HepG2 (cell line): ENCODE measurements around the gene ADGRV1. TPM values are rescaled to one million over a fixed set of nuclear protein-coding genes. Genes with fewer than 3 reads are reported as not detected.

Experiments used
- ATAC-seq: fragments of 200-7000 bp; cut with Tn5 transposase; 3 replicates; pipeline ENCODE4 v1.9.1; 2020; ENCODE audit warnings: mild to moderate bottlenecking, moderate library complexity
- BruUV-seq: library from RNA; stranded (reverse); fragments of 400-500 nt; replicated peaks from 2 replicates; lab custom pipeline; 2021; lab: Mats Ljungman, UMichigan
- CTCF ChIA-PET: fragments of 300-600 bp; formaldehyde crosslinking; extraction: SDS; loops from one replicate; lab custom pipeline; 2021; ENCODE audit warnings: low total read pairs, inconsistent platforms, low intra/inter-chr PET ratio; lab: Yijun Ruan, JAX
- POLR2A ChIA-PET: fragments of 350-600 bp; sonication (Branson Sonifier 250); formaldehyde crosslinking; loops from one replicate; lab custom pipeline; 2020; ENCODE audit warnings: antibody characterized with exemption, inconsistent platforms; lab: Yijun Ruan, JAX
- DNase-seq: peaks from one replicate; pipeline ENCODE4 v3.0.0-alpha.2; 2015; ENCODE audit warnings: low spot score
- FAIRE-seq: peaks from 3 replicates; lab custom pipeline; 2011; peaks lifted over from hg19 to GRCh38; lab: Jason Lieb, UNC
- H2AFZ ChIP-seq: one replicate; pipeline ENCODE4 v1.6.1; 2011; ENCODE audit warnings: low read length, inconsistent platforms
- H3K27ac ChIP-seq: fragments of 300-600 bp; 3 replicates; pipeline ENCODE4 v1.8.0; 2011; ENCODE audit warnings: mixed run types, mild to moderate bottlenecking, mixed read lengths, low read length, inconsistent platforms; ENCODE audit not compliant: insufficient read depth; ENCODE audit errors: extremely low read length
- H3K27me3 ChIP-seq, 2 experiments: fragments of 200-600 bp in 1 of 2; 2 replicates in 1 of 2; 3 replicates in 1 of 2; pipeline versions ENCODE4 v1.6.0 to v1.8.0; 2011; ENCODE audit warnings: low read length in 2 of 2, mild to moderate bottlenecking in 2 of 2, moderate library complexity in 2 of 2, inconsistent platforms in 1 of 2; ENCODE audit not compliant: insufficient read depth in 2 of 2, control insufficient read depth in 1 of 2
- H3K36me3 ChIP-seq, 2 experiments: fragments of 200-600 bp in 1 of 2; replicated peaks in 1 of 2; 2 replicates in 1 of 2; 3 replicates in 1 of 2; pipeline versions ENCODE4 v1.5.1 to v1.8.0; 2011; ENCODE audit warnings: low read length in 2 of 2, inconsistent platforms in 1 of 2; ENCODE audit not compliant: insufficient read depth in 2 of 2, control insufficient read depth in 1 of 2
- H3K4me1 ChIP-seq: 2 replicates; pipeline ENCODE4 v1.5.1; 2012; ENCODE audit warnings: low read length, inconsistent platforms; ENCODE audit not compliant: insufficient read depth
- H3K4me2 ChIP-seq: 2 replicates; pipeline ENCODE4 v1.6.0; 2011; ENCODE audit warnings: low read depth, low read length, inconsistent platforms
- H3K4me3 ChIP-seq, 3 experiments: fragments of 200-600 bp in 1 of 3; sonication (generic), shearing (Covaris generic) in 1 of 3; replicated peaks in 1 of 3; 2 replicates each; pipeline ENCODE4 v1.5.1; 2011 to 2016; ENCODE audit warnings: low read length in 3 of 3, inconsistent platforms in 2 of 3, low read depth in 2 of 3, mild to moderate bottlenecking in 2 of 3, control low read depth in 1 of 3, mixed read lengths in 1 of 3; ENCODE audit not compliant: insufficient read depth in 1 of 3
- H3K79me2 ChIP-seq: one replicate; pipeline ENCODE4 v1.6.1; 2011; ENCODE audit warnings: low read length, inconsistent platforms; ENCODE audit not compliant: insufficient read depth
- H3K9ac ChIP-seq: 2 replicates; pipeline ENCODE4 v1.6.0; 2011; ENCODE audit warnings: mild to moderate bottlenecking, low read depth, low read length, inconsistent platforms; ENCODE audit not compliant: insufficient read depth
- H3K9me3 ChIP-seq: 2 replicates; pipeline ENCODE4 v1.5.1; 2012; ENCODE audit warnings: mild to moderate bottlenecking, low read length
- H4K20me1 ChIP-seq: 2 replicates; pipeline ENCODE4 v1.6.0; 2011; ENCODE audit warnings: inconsistent platforms, mild to moderate bottlenecking, low read length, moderate library complexity; ENCODE audit not compliant: insufficient read depth
- BCL6 ChIP-seq: IDR thresholded peaks from 2 replicates; pipeline ENCODE4 v1.6.1; 2016; ENCODE audit warnings: missing genetic modification reagents, missing compliant biosample characterization
- CEBPB ChIP-seq: IDR thresholded peaks from 2 replicates; pipeline ENCODE4 v1.6.1; 2011; ENCODE audit warnings: low read depth, low read length, improper control_type of control experiment, borderline replicate concordance
- DMTF1 ChIP-seq: sonication (generic); formaldehyde crosslinking; IDR thresholded peaks from 2 replicates; pipeline ENCODE4 v1.4.0; 2020; ENCODE audit warnings: mild to moderate bottlenecking, missing genetic modification reagents
- EEA1 ChIP-seq: sonication (generic); formaldehyde crosslinking; IDR thresholded peaks from 2 replicates; pipeline ENCODE4 v1.5.1; 2020; ENCODE audit warnings: mild to moderate bottlenecking, missing genetic modification reagents, borderline replicate concordance
- HHEX ChIP-seq: IDR thresholded peaks from 2 replicates; pipeline ENCODE4 v1.6.1; 2016; ENCODE audit warnings: control low read depth
- LBX2 ChIP-seq: sonication (generic); formaldehyde crosslinking; IDR thresholded peaks from 2 replicates; pipeline ENCODE4 v1.5.0; 2020; ENCODE audit warnings: missing genetic modification reagents, mild to moderate bottlenecking, borderline replicate concordance
- NFE2L2 ChIP-seq: fragments of 150-350 bp; IDR thresholded peaks from 2 replicates; pipeline ENCODE4 v1.6.1; 2014; ENCODE audit warnings: low read length
- POGZ ChIP-seq: sonication (generic); formaldehyde crosslinking; IDR thresholded peaks from 2 replicates; pipeline ENCODE4 v1.4.0; 2020; ENCODE audit warnings: mild to moderate bottlenecking, missing genetic modification reagents
- PRDM4 ChIP-seq: sonication (generic); formaldehyde crosslinking; IDR thresholded peaks from 2 replicates; pipeline ENCODE4 v1.9.0; 2021; ENCODE audit warnings: missing genetic modification reagents, borderline replicate concordance
- RARG ChIP-seq: sonication (generic); formaldehyde crosslinking; IDR thresholded peaks from 2 replicates; pipeline ENCODE4 v1.4.0; 2020; ENCODE audit warnings: low read depth, mild to moderate bottlenecking, missing genetic modification reagents
- SMAD3 ChIP-seq: sonication (generic); formaldehyde crosslinking; IDR thresholded peaks from 2 replicates; pipeline ENCODE4 v1.4.0; 2020; ENCODE audit warnings: missing genetic modification reagents
- SMARCC2 ChIP-seq: fragments of 450-650 bp; IDR thresholded peaks from 2 replicates; pipeline ENCODE4 v1.6.1; 2017; ENCODE audit warnings: antibody characterized with exemption, mild to moderate bottlenecking
- SSRP1 ChIP-seq: IDR thresholded peaks from 2 replicates; pipeline ENCODE4 v1.6.1; 2016; ENCODE audit warnings: control low read depth
- TOE1 ChIP-seq: sonication (generic); formaldehyde crosslinking; IDR thresholded peaks from 2 replicates; pipeline ENCODE4 v1.4.0; 2020; ENCODE audit warnings: mild to moderate bottlenecking, missing genetic modification reagents
- ZBTB42 ChIP-seq: sonication (generic); formaldehyde crosslinking; IDR thresholded peaks from 2 replicates; pipeline ENCODE4 v1.5.0; 2020; ENCODE audit warnings: mild to moderate bottlenecking, missing genetic modification reagents
- ZKSCAN1 ChIP-seq: fragments of 150-350 bp; IDR thresholded peaks from 2 replicates; pipeline ENCODE4 v1.6.1; 2014; ENCODE audit warnings: low read length
- ZNF205 ChIP-seq: IDR thresholded peaks from 2 replicates; pipeline ENCODE4 v1.6.1; 2018; ENCODE audit warnings: missing biosample characterization, missing genetic modification reagents
- ZNF235 ChIP-seq: sonication (generic); formaldehyde crosslinking; IDR thresholded peaks from 2 replicates; pipeline ENCODE4 v1.8.1; 2023; ENCODE audit warnings: mild to moderate bottlenecking, missing genetic modification reagents, borderline replicate concordance
- ZNF414 ChIP-seq: sonication (generic); formaldehyde crosslinking; IDR thresholded peaks from 2 replicates; pipeline ENCODE4 v1.5.0; 2020; ENCODE audit warnings: missing genetic modification reagents
- ZNF44 ChIP-seq: sonication (generic); formaldehyde crosslinking; IDR thresholded peaks from 2 replicates; pipeline ENCODE4 v1.5.1; 2020; ENCODE audit warnings: mild to moderate bottlenecking, missing genetic modification reagents
- ZNF451 ChIP-seq: sonication (generic); formaldehyde crosslinking; IDR thresholded peaks from 2 replicates; pipeline ENCODE4 v1.5.0; 2020; ENCODE audit warnings: mild to moderate bottlenecking, missing genetic modification reagents
- ZNF891 ChIP-seq: sonication (generic); formaldehyde crosslinking; IDR thresholded peaks from 2 replicates; pipeline ENCODE4 v1.5.0; 2020; ENCODE audit warnings: mild to moderate bottlenecking, missing genetic modification reagents
- WGBS: methylation state at CpG from one replicate; pipeline ENCODE4 v1.1.6; 2017; ENCODE audit warnings: low lambda C conversion rate; 5-methylcytosine and 5-hydroxymethylcytosine counted together
- in situ Hi-C: cut with HindIII; loops from 2 replicates; pipeline ENCODE4 v1.10.0; 2017; ENCODE audit warnings: low pct_unique_long_range_greater_than_20kb; ENCODE audit not compliant: extremely low pct_ligation_motif_present
- intact Hi-C: fragments of 100-400 bp; cut with micrococcal nuclease; formaldehyde crosslinking; loops from one replicate; pipeline ENCODE4 v1.10.0; 2022; ENCODE audit not compliant: unreplicated experiment
- polyA plus RNA-seq, 8 experiments: library from polyadenylated mRNA; depleted of rRNA in 3 of 8; stranded (reverse) in 7 of 8; unstranded in 1 of 8; fragments of >200 nt; fragmentation: Illumina TruSeq in 4 of 8; extraction: Trizol in 4 of 8; gene quantifications; 2 replicates each; pipeline versions ENCODE4 v1.2.1 to v1.2.3, GENCODE V29; 2011 to 2016; ENCODE audit warnings: low read depth in 4 of 8, missing spikeins in 1 of 8, mixed read lengths in 1 of 8; ENCODE audit not compliant: insufficient read depth in 1 of 8
- total RNA-seq, 5 experiments: library from RNA; depleted of rRNA; stranded (reverse); fragments of >200 nt; fragmentation: Illumina TruSeq; extraction: Trizol; gene quantifications; 2 replicates each; pipeline ENCODE4 v1.2.3, GENCODE V29; 2016; ENCODE audit warnings: low read depth in 1 of 5

The ADGRV1 gene
- total and polyA plus RNA-seq, 2 of the 13 experiments (the other 11 are each of a cell fraction or from before 2014, with no cell fraction given) = 1.7 to 3.9 TPM

GRCh38 chr5:91158011-91158410, 599.4 kb downstream of the ADGRV1 start (continued):
- TF ChIP-seq ZNF414 (CRISPR knock-in tag) (no peak), SMAD3 (CRISPR knock-in tag) (no peak), ZNF451 (CRISPR knock-in tag) (no peak), ZNF235 (no peak), RARG (CRISPR knock-in tag) (no peak), SMARCC2 (no peak), BCL6 (CRISPR knock-in tag) (no peak), POGZ (CRISPR knock-in tag) (no peak), NFE2L2 (no peak), ZBTB42 (no peak), SSRP1 (CRISPR knock-in tag) (no peak)
- TF ChIP-seq, all 625 proteins: peak for 0

- in situ Hi-C loops = no loop called here
- FAIRE-seq (no peak), ATAC-seq (no peak), DNase-seq (no peak)
- Histone ChIP-seq H3K4me3 (no peak overlapping the region), H3K9ac (no peak overlapping the region), H3K9me3 (no peaks in the 10 kb centered on the region), H3K4me2 (no peak overlapping the region), H3K79me2 (no peaks in the 10 kb centered on the region), H4K20me1 (no peaks in the 10 kb centered on the region), H3K36me3 (no peaks in the 10 kb centered on the region), H3K27me3 (peaks cover 0 to 4% of the 10 kb centered on the region in 2 experiments; a peak in 1 of 5 replicates), H3K4me1 (peaks cover 14% of the 10 kb centered on the region), H2AFZ (no peak overlapping the region), H3K27ac (no peak overlapping the region)
- CTCF ChIA-PET = no interaction called here
- WGBS = 11% methylated on average over 1 of the region's 1 CpG
- BruUV-seq = no TSS peak
- POLR2A ChIA-PET = no interaction called here
- intact Hi-C loops = no loop called here
- no peak for TF ChIP-seq ZNF44
- TF ChIP-seq EEA1 = no peak
- no peak for TF ChIP-seq ZNF891 (CRISPR knock-in tag)
- TF ChIP-seq TOE1 = no peak
- TF ChIP-seq LBX2 (CRISPR knock-in tag) = no peak
- no peak for TF ChIP-seq ZNF205 (CRISPR knock-in tag)
- no peak for TF ChIP-seq CEBPB
- TF ChIP-seq HHEX (CRISPR knock-in tag) = no peak
- TF ChIP-seq ZKSCAN1 = no peak
- TF ChIP-seq PRDM4 = no peak
- no peak for TF ChIP-seq DMTF1
Measured at GRCh38 chr5:91159647-91160046, 601.0 kb downstream of the ADGRV1 start.
